ENCODE data around the gene CDCP1.

CDCP1 gene

DNA sequence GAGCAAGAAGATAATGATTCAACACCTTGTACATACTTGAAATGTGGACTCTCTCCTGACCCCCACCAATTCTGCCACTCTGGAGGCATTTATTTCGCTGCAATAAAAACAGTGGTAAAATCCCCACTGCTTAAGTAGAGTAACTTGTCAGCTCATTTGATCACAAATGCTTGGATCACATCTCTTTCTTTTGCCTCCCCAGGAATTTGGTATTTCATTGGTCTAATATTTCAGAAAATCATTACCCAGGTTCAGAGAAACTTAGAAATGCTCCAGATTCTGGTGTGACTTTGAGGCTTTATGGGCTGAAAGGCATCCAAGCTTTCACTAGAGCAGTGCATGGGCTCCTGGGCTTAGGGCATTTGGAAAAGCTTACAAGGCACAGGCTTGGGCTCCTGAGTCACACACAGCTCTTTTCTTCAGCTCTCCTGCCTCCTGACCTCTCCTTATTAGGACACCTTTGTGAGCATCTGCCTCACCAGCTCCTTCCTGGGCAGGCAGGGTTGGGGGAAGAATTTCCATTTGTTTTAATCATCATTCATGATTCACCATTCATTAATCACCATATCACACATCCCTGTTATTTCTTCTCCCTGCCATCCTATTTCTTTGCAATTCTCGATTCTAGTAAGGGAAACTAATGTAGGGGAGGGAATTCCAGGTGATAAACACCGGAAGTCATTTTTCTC is 22.5 kb downstream of the CDCP1 start:
- CTCF ChIA-PET = interaction anchor here (0.9 to 3.1 kb wide), 11 partner anchors 10 to 100 kb away, joined by 3 to 13 read pairs (median 4); no protein-coding TSS in a partner anchor
- H3K4me3 ChIP-seq (ENCODE audit: low read depth, low read length) = no peak overlapping the region
- peak; percentile 67 for DNase-seq (ENCODE audit: low read depth, low spot score)
- POLR2A ChIA-PET = interaction anchor here (0.6 to 2.2 kb wide), 16 partner anchors 9 to 384 kb away, joined by 3 to 14 read pairs (median 3); no protein-coding TSS in a partner anchor
- TF ChIP-seq, protein P1, sequence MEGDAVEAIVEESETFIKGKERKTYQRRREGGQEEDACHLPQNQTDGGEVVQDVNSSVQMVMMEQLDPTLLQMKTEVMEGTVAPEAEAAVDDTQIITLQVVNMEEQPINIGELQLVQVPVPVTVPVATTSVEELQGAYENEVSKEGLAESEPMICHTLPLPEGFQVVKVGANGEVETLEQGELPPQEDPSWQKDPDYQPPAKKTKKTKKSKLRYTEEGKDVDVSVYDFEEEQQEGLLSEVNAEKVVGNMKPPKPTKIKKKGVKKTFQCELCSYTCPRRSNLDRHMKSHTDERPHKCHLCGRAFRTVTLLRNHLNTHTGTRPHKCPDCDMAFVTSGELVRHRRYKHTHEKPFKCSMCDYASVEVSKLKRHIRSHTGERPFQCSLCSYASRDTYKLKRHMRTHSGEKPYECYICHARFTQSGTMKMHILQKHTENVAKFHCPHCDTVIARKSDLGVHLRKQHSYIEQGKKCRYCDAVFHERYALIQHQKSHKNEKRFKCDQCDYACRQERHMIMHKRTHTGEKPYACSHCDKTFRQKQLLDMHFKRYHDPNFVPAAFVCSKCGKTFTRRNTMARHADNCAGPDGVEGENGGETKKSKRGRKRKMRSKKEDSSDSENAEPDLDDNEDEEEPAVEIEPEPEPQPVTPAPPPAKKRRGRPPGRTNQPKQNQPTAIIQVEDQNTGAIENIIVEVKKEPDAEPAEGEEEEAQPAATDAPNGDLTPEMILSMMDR (IDR thresholded peaks at IDR 0.05; ENCODE audit: insufficient read depth, low read length, missing control alignments) = no peak

DNA sequence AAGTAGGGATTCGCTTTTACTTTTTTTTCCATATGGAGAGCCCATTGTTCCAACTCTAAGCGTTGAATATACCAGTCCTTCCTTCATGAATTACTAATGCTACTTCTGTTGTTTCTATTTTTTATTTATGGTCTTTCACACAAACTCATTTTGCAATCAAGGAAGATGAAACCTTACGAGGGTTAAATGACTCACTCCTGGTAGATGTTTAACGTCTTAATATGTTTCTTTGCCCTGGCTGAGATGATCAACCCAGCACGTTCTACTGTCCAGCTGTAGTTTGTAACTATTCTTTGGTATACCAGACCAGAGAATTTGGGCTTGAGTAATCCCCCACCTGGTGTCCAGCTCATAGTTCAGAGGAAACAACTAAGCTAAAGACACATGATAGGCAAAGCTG is 23.1 kb downstream of the CDCP1 start:
- no peak overlapping the region for H3K4me3 ChIP-seq (ENCODE audit: low read depth, low read length)
- CTCF ChIA-PET = interaction anchor here (0.9 to 3.1 kb wide), 10 partner anchors 10 to 101 kb away, joined by 3 to 13 read pairs (median 4); no protein-coding TSS in a partner anchor

DNA sequence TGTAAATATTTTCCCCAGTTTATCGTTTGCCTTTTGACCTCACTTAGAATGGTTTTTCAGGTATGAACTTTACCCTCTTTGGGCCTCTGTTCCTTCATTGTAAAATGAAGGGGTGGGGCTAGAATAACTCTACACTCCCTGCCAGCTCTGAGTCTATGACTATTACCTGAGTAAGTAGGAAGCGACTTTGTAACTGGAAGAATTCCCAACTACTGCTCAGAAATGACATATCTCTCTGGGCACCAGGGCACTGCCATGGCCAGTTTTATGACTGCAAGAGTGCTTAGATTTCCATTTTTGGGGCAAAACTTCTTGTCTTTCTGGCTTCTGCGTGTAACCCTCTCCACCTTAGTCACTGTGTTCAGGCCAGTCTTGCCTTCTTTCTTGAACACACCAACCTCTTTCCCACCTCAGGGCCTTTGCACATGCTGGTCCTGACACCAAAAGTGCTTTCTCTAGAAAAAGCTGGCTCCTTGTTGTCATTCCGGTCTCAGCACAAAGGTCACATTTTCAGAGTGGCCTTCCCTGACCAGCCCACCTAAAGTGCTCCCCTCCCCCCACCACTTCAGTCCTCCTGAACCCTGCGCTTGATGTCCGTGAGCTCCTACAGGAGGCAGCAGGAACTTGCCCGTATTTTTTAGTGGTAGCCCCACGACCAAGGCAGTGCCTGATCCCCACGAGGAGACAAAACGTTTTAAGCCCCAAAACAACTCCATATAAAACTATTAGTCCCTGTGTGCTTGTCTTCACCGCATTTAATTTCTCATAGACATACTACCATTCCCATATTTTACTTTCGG is 25.6 kb downstream of the CDCP1 start:
- DNase-seq (ENCODE audit: low read depth, low spot score) = no peak
- TF ChIP-seq, protein P1 (IDR thresholded peaks at IDR 0.05; ENCODE audit: insufficient read depth, low read length, missing control alignments) = no peak
- H3K4me3 ChIP-seq (ENCODE audit: low read depth, low read length) = no peak overlapping the region
- POLR2A ChIA-PET = no interaction called here
- CTCF ChIA-PET = interaction anchor here (0.8 to 2.4 kb wide), 6 partner anchors 12 to 390 kb away, joined by 3 to 10 read pairs (median 3); no protein-coding TSS in a partner anchor

More for the DNA sequence above, 23.1 kb downstream of the CDCP1 start:
- POLR2A ChIA-PET = interaction anchor here (0.8 to 2.2 kb wide), 10 partner anchors 9 to 385 kb away, joined by 3 to 14 read pairs (median 4); no protein-coding TSS in a partner anchor
- TF ChIP-seq, protein P1 (IDR thresholded peaks at IDR 0.05; ENCODE audit: insufficient read depth, low read length, missing control alignments) = no peak
- DNase-seq (ENCODE audit: low read depth, low spot score) = peak; percentile 78

DNA sequence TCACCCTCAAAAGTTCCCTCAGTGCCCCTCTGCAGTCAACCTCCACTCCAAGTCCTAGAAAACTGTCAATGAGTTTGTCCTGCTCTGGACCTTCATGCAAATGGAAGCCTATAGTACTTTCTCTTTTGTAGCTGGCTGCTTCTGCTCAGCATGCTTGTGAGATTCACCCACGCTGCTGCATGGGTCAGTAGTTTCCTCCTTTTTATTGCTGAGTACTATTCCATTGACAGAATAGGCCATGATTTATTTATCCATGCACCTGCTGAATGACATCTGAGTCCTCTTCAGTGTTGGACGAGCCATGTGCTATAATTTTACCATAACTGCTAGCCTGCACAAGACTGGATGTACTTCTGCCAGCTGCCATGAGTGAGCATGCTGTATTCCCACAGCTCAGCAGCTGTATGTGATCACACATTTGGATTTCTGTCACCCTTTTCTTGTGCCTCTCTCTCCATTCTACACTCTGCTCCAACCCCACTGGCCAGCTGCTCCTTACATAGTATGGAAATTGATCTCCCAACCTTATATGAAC is 26.3 kb downstream of the CDCP1 start:
- TF ChIP-seq, protein P1 (IDR thresholded peaks at IDR 0.05; ENCODE audit: insufficient read depth, low read length, missing control alignments) = no peak
- DNase-seq (ENCODE audit: low read depth, low spot score) = no peak
- ChIA-PET CTCF (interaction anchor here (0.8 to 2.4 kb wide), 3 partner anchors 15 to 90 kb away, joined by 3 to 10 read pairs (median 6); no protein-coding TSS in a partner anchor), POLR2A (no interaction called here)
- no peak overlapping the region for H3K4me3 ChIP-seq (ENCODE audit: low read depth, low read length)

DNA sequence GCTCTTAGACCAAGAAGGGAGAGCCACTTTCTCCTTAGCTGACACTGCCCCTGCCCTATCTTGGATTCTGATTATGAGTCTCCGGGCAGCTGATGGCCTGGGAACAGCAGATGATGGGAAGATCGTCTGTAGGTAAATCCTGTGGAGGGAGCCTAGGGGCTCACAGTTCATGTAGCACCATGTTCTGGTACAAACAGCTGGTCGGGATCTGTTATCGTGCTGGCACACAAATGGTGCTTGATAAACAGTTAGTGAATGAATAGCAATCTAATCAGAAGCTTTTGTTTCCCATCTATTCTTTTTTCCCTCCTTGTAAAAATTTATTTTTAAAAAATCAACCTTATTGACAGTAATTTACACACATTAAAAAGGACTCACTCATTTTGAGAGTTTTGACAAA is 26.8 kb downstream of the CDCP1 start:
- ChIA-PET POLR2A (no interaction called here), CTCF (interaction anchor here (0.8 to 1.7 kb wide), 2 partner anchors 76 to 91 kb away, joined by 3 to 6 read pairs; no protein-coding TSS in a partner anchor)
- no peak for DNase-seq (ENCODE audit: low read depth, low spot score)
- no peak overlapping the region for H3K4me3 ChIP-seq (ENCODE audit: low read depth, low read length)
- TF ChIP-seq, protein P1 (IDR thresholded peaks at IDR 0.05; ENCODE audit: insufficient read depth, low read length, missing control alignments) = no peak
